ENCODE data around the gene APOBEC3B.
"Not testable (repeated sequence)": the region's sequence is repeated elsewhere in the genome, so short reads cannot be mapped to it uniquely, and the experiment has no call there.

APOBEC3B gene

GRCh38 chr22:38968801-38969200, 13.3 kb upstream of the APOBEC3B start:
- no peak for DNase-seq

- DNase-seq: no peak
Measured at GRCh38 chr22:38970551-38970950, 11.6 kb upstream of the APOBEC3B start.

- DNase-seq: no peak
Measured at GRCh38 chr22:38971202-38971601, 10.9 kb upstream of the APOBEC3B start.

- no peak for DNase-seq
Measured at GRCh38 chr22:38971791-38972190, 10.4 kb upstream of the APOBEC3B start.

GRCh38 chr22:38972558-38972957, 9.6 kb upstream of the APOBEC3B start:
- no peak for DNase-seq

GRCh38 chr22:38973289-38974169, 8.6 kb upstream of the APOBEC3B start:
- no peak for DNase-seq

DNA sequence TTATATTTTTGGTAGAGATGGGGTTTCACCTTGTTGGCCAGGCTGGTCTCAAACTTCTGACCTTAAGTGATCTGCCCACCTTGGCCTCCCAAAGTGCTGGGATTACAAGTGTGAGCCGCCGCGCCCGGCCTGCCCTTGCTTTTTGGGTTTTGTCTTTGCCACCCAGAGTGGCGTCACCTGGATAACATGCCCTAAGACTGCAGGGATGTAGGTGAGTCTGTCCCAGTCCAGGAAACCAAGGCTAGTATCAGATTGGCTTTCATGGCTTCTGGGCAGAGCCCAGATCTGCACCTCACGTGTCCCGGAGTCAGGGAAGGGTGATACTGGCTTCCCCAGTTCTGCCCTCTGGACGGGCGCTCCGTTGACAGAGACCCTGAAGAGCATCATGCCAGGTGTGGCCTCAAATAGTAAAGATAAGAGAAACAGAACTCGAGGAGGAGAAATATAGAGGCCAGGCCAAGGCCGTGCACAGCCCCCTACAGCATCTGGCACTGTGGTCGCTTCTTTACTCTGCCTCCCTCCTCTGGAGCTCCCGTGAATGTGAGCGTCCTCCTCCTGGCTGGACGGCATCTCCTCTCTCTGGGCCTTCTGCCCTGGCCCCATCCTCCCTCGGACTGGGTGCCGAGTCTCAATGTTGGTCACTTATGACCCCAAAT, 7.8 kb upstream of the APOBEC3B start:
- DNase-seq: no peak

GRCh38 chr22:38974826-38975175, 7.3 kb upstream of the APOBEC3B start:
- no peak for DNase-seq

GRCh38 chr22:38977289-38977688, 4.9 kb upstream of the APOBEC3B start:
- not testable (repeated sequence) for DNase-seq

GRCh38 chr22:38980587-38980986, 1.6 kb upstream of the APOBEC3B start:
- not testable (repeated sequence) for DNase-seq

DNA sequence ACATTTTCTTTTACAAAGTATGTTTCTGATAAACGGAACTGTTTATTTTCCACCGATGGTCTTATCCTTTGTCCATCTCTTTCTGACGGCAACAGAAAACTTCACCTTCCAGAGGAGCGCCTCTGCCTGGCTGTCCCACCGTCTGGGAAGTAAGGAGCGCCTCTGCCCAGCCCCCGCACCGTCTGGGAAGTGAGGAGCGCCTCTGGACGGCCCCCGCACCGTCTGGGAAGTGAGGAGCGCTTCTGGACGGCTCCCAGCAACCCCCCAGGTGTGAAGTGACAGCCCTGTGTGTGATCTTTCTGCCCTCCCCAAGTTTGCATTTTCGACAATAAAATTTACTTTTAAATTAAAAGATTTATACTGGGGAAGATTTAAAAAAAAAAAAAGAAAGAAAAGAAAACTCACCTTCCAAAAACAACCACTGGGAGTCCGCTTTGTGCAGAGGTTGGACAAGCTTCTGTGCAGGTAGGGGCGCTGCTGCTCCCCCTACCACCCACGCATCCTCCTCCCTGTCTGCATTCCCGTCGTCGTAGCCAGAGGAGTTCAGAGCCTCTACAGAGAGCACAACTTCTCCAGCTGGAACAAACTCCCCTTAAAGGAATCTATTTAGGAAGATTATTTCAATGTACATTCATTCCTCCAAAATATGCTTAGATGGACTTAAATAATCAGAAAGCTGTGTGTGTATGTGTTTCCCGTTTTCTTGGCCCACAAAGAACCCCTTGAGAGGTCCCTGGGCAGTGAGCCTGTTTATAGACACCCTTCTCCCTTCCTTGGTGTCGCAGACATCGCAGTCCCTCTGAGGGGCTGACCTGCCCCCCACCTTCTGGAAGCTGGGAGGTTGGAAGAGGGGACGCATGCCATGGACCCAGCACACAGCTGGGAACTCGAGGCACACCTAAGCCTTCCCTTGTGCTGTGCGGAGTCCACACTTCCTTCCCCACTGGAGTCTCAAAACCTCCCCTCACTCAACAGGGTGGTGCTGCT, 849 bp upstream of the APOBEC3B start:
- DNase-seq: peak; percentile 24

DNA sequence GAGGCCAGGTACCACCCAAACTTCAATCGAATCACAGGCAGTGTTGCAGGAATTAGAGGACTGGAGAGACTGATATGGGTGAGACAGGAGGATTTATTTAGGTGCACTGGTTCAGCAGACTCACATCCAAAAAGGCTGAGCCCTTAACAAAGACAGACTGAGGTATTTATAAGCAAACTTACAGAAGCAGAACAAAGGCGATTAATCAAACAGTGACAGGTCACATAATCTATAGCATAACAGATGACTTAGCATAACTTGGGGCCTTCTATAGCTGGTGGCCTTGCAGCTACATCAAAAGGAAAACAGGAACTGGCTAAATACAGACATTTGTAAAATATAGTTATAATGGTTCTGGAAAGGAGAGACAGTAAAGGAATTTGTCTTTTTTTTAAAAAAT, 2.1 kb downstream of the APOBEC3B start:
- no peak for DNase-seq

DNA sequence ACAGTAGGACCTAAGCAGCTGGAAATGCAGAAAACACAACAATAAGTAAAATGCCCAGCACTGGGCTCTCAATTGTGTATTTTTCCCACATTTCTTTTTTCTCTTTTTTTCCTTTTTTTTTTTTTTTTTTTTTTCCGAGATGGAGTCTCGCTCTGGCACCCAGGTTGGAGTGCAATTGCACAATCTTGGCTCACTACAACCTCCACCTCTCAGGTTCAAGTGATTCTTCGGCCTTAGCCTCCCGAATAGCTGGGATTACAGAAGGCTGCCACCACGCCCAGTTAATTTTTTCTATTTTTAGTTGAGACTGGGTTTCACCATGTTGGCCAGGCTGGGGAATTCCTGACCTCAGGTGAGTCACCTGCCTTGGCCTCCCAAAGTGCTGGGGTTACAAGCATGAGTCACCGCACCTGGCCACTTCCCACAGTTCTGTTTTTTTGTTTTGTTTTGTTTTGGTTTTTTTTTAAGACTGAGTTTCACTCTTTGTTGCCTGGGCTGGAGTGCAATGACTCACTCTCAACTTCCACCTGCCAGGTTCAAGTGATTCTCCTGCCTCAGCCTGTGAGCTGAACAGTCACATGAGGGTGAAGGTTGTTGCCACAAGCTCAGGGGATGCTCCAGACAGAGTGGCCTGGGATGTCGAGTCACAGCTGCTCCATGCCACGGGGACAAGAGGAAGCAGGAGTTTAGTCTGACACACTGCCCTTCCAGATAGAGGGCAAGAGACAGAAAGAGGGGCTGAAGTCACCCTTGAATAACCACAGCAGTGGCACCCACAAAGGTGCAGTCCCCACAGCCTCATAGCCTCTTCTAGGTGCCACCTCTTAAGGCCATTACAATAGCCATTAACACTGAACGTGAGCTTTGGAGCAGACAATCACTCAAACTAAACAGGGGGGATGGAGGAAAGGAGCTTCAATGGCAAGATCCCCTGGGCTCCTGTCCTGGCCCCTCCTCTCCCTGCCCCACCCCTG, 2.9 kb downstream of the APOBEC3B start:
- not testable (repeated sequence) for DNase-seq

GRCh38 chr22:38986629-38987028, 4.5 kb downstream of the APOBEC3B start:
- DNase-seq: no peak

DNA sequence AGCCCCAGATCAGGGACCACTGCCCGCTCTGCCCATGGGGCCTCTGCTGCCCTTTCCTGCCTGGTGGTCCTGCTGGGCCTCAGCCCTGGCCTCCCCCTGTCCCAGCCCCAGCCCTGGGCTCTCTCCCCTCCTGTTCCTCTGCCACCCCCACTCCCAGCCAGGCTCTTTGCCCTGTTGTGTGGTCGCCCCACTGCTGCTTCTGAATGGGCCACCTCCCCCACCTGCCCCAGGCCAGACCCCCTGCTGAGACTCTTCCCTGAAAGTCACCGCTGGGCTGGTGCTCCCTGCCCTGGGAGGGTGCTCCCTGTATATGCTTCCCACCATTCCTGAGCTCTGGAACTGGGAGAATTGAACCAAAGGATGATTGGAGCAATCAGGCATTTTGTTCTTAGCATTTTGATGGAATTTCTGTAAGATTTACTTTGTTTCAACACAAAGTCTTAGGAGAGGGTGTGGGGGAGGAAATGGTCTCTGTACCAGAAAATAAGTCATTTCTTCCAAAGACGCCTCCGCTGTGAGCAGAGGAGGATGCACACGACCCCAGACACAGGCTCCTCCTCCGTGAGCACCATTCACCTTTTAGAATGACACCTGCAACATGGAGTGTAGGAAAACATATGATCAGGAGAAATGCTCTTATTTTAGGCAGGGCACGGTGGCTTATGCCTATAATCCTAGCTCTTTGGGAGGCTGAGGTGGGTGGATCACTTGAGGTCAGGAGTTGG, 5.2 kb downstream of the APOBEC3B start:
- no peak for DNase-seq

DNA sequence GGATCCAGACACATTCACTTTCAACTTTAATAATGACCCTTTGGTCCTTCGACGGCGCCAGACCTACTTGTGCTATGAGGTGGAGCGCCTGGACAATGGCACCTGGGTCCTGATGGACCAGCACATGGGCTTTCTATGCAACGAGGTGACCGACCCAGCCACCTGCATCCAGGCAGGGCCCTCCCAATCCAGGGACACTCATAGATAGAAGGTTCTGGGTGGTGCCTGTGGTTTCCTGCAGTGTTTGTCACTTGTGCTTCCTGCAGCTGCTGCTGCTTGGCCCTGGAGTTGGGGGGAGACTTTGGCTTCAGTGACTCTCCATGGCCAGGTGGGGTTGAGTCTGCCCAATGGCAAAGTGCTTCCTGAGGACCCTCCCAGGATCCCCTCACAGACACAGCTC, 7.3 kb downstream of the APOBEC3B start:
- no peak for DNase-seq

DNA sequence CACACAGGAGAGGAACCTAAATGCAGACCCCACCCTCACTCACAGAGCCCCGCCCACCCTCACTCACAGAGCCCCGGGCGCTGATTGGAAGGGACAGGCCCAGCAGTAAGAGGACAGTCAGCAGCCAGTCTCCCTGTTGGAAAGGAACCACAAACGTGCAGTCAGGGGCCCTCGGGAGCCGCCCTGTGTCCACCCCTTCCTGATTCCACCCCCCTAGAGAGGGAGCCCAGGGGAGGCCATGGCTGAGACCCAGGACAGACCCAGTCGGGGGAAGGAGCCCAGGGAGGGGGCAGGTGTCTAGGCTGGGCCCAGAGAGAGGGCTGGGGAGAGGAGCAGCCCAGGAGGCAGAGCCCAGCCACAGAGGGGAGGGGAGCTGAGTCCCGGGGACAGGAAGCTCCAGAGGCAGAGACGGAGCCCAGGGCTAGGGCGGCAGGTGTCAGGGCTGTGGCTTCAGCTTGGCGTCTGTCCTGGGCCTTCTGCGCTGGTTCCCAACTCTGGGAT, 10.8 kb downstream of the APOBEC3B start:
- DNase-seq: not testable (repeated sequence)

DNA sequence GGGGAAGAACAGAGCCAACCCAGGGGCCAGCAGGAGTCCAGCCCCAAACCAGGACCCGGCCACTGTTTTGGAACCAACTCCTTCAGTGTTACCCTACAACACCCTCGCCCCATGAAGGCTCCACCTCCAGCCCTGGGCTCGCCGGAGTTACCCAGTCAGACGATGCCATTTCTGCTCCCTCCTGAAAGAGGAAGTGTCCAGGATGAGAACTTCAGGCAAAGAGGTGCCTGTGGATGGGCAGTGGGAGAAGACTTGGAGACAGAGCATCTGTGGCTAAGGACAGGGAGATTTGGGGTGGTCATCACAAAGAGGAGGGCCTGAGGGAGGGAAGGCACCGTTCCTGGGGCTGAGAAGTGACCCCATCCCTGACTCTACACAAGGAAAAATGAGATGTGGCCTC, 14.0 kb downstream of the APOBEC3B start:
- DNase-seq: no peak

GRCh38 chr22:38997518-38997917, 15.4 kb downstream of the APOBEC3B start:
- DNase-seq: no peak

DNA sequence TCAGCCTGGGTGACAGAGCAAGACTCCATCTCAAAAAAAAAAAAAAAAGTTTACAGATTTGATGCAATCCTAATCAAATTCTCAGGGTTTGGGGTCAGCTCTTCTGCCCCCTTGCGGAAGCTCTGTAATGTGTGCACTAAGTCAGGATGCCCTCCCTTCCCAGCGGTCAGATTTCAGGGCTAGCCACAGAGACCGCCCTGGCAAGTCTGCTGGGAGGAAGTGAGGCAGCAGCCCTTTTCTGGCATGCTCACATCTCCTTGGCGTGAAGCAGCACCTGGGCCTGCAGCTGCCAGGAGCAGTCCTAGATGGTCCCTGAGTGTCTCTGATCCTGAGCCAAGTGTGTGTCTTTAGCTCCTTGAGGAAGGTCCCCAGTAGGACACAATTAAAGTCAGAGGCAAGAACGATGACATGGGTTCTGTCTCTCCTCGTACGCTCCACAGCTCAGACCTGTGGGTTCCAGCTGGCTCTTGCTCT, 21.1 kb downstream of the APOBEC3B start:
- DNase-seq: peak; percentile 67

DNA sequence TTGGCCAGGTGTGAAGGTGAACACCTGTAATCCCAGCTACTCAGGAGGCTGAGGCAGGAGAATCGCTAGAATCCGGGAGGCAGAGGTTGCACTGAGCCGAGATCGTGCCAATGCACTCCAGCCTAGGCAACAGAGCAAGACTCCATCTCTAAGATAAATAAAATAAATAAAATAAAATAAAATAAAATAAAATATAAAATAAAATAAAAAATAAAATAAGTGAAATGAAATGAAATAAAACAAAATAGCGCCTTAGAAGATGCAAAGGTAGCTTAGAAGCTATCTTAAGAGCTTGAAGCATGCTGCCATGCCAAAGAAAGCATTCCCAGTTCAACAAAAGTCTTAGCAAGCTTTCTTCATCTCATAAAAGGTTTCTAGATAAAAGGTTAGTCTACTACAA, 25.0 kb downstream of the APOBEC3B start:
- DNase-seq: no peak

All from GF-D8 (cell line).